LoVo (cell line): ENCODE measurements around the gene BEX4.

Experiments used
- DNase-seq: peaks from one replicate; pipeline ENCODE4 v3.0.0-alpha.2; 2016; ENCODE audit warnings: low spot score

BEX4 gene

GRCh38 chrX:103240155-103240554, 25.2 kb downstream of the BEX4 start:
- no peak for DNase-seq

DNA sequence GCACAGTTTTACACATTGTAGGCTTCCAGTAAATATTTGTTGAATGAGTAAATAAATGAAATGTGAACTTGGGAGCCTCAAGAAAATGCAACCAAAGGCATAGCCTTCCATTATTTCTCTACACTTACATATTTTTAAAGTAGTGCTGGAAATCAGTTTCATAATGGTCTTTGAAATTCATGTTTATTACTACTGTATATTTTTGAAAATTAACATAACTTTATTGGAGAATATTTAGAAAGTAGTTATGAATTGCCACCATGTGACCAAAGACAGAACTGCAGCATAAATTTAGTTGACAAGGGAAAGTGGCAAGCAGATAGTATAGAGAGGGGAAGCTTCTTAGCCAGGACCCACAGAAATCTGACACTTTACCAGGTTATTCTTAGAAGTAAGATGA, 33.6 kb downstream of the BEX4 start:
- DNase-seq = no peak

- no peak for DNase-seq
Observed at GRCh38 chrX:103249805-103250204, 34.9 kb downstream of the BEX4 start.

GRCh38 chrX:103250977-103251376, 36.1 kb downstream of the BEX4 start:
- no peak for DNase-seq

- no peak for DNase-seq
Observed at GRCh38 chrX:103253608-103254007, 38.7 kb downstream of the BEX4 start.

DNA sequence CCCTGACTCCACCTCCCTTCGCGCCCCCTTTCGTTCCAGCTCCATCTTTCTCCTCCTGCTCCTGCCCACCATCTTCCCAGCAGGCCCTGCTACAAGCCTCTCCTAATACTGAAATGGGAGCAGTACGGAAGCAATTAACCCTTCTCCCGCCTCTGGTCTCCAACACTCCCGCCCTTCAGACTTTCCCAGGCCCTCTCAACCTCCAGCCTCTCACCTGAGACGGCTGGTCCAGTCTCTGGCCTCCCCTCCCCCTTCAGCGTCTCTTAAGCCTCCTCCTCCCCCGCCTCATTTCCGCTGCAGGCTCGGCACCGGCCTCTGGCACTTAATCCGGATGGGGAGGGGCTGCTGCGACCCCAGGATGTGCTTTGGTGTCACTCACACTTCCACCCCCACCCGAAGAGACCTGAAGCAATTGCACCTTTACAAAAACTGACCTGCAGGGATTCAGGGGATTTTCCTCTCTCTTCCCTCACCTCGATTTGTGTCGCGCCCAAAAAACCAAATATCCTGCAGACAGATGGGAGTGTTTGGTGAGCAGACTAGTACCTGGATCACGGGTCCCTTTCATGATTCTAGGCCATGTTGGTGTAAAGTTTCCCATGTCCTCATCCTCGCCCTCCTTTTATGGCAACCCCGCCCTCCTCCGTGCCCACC, 39.4 kb downstream of the BEX4 start:
- DNase-seq = no peak

DNA sequence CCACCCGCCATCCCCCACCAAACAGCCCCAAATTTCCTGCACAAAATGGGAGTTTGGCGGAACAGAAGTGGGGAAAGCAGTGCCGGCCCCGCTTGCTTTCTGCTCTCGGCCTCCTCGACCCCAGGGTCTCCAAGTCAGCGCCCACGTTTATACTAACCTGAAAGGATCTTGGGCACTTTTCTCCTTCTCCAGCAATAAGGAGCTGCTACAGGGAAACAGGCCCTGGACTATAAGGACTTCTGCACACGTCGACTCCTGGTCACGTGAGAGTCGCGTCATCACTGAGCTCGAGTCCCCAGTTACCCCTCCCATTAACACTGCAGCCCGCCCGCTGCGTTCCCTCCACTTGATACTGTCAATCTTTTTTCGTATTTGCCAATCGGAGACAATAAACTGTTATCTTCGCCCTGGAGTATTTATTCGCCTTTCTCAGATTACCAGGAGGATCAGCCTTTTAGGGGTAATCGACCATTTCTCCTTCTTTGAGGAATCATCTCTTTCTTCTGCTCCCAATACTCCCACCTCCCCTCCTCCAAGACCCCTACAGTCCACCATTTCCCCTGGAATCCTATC, 40.1 kb downstream of the BEX4 start, which contains the start of gene TCEAL8:
TSS of gene TCEAL8 (minus strand) at position 235 of the 573 bp plus-strand sequence. CDS start 1,176 bp downstream, outside the sequence.
- peak; percentile 45 for DNase-seq

GRCh38 chrX:103256651-103257050, 41.7 kb downstream of the BEX4 start:
- DNase-seq = no peak

GRCh38 chrX:103258275-103258674, 43.4 kb downstream of the BEX4 start:
- DNase-seq = no peak
